SK-N-SH (cell line): Measurements from ENCODE around the gene RAB26. TPM values are rescaled to one million over a fixed set of nuclear protein-coding genes. Genes with fewer than 3 reads are reported as not detected.

Source experiments
- CTCF ChIA-PET: fragments of 300-600, 350-600 bp; formaldehyde crosslinking; extraction: SDS; loops from one replicate; lab custom pipeline; 2021; lab: Yijun Ruan, JAX
- POLR2A ChIA-PET: fragments of 350-600 bp; sonication (Branson Sonifier 250); formaldehyde crosslinking; extraction: SDS; loops from one replicate; lab custom pipeline; 2020; ENCODE audit warnings: antibody characterized with exemption, inconsistent platforms; lab: Yijun Ruan, JAX
- DNase-seq: peaks from one replicate; pipeline ENCODE4 v3.0.0; 2012
- H2AFZ ChIP-seq: fragments of 200-600 bp; sonication (generic); 2 replicates; pipeline ENCODE4 v1.8.1; 2016; ENCODE audit warnings: antibody characterized with exemption, mild to moderate bottlenecking, low read depth
- H3F3A ChIP-seq: fragments of 200-600 bp; sonication (generic); replicated peaks from 2 replicates; pipeline ENCODE3; 2016; ENCODE audit warnings: antibody characterized with exemption, mild to moderate bottlenecking; ENCODE audit not compliant: insufficient read depth
- H3K27ac ChIP-seq, 2 experiments: fragments of 200-500 bp in 1 of 2; fragments of 200-600 bp in 1 of 2; sonication (Bioruptor generic) in 1 of 2; sonication (generic), shearing (Covaris generic) in 1 of 2; 2 replicates each; pipeline versions ENCODE4 v1.5.1 to v1.6.1; 2014 to 2016; ENCODE audit warnings: low read depth in 2 of 2, inconsistent platforms in 1 of 2, low read length in 1 of 2, mild to moderate bottlenecking in 1 of 2, mixed read lengths in 1 of 2
- H3K27me3 ChIP-seq: fragments of 200-600 bp; sonication (generic), shearing (Covaris generic); 2 replicates; pipeline ENCODE4 v1.6.1; 2016; ENCODE audit warnings: mixed run types; ENCODE audit not compliant: insufficient read depth
- H3K36me3 ChIP-seq, 2 experiments: fragments of 200-500 bp in 1 of 2; fragments of 200-600 bp in 1 of 2; sonication (Bioruptor generic) in 1 of 2; sonication (generic) in 1 of 2; replicated peaks in 1 of 2; 2 replicates each; pipeline versions ENCODE3 to v1.5.1; 2014 to 2016; ENCODE audit warnings: low read length in 1 of 2, mild to moderate bottlenecking in 1 of 2; ENCODE audit not compliant: insufficient read depth in 2 of 2, control insufficient read depth in 1 of 2
- H3K4me1 ChIP-seq, 2 experiments: fragments of 200-500 bp in 1 of 2; fragments of 200-600 bp in 1 of 2; sonication (Bioruptor generic) in 1 of 2; sonication (generic), shearing (Covaris generic) in 1 of 2; 2 replicates each; pipeline versions ENCODE4 v1.5.1 to v1.6.1; 2014 to 2016; ENCODE audit warnings: low read depth in 1 of 2, low read length in 1 of 2, mixed run types in 1 of 2; ENCODE audit not compliant: insufficient read depth in 2 of 2, control insufficient read depth in 1 of 2
- H3K4me2 ChIP-seq: fragments of 200-600 bp; sonication (generic), shearing (Covaris generic); 2 replicates; pipeline ENCODE4 v1.6.1; 2017; ENCODE audit warnings: mixed run types
- H3K4me3 ChIP-seq, 2 experiments: fragments of 200-500 bp in 1 of 2; fragments of 200-600 bp in 1 of 2; sonication (Bioruptor generic) in 1 of 2; sonication (generic), shearing (Covaris generic) in 1 of 2; 2 replicates each; pipeline versions ENCODE4 v1.5.1 to v1.8.1; 2014 to 2016; ENCODE audit warnings: low read depth in 2 of 2, inconsistent platforms in 1 of 2, low read length in 1 of 2, mild to moderate bottlenecking in 1 of 2, mixed read lengths in 1 of 2, moderate library complexity in 1 of 2
- H3K79me2 ChIP-seq: fragments of 200-600 bp; sonication (generic); 2 replicates; pipeline ENCODE4 v1.8.1; 2017; ENCODE audit warnings: mild to moderate bottlenecking; ENCODE audit not compliant: insufficient read depth
- H3K9ac ChIP-seq: fragments of 200-600 bp; sonication (generic); 2 replicates; pipeline ENCODE4 v1.6.1; 2017; ENCODE audit warnings: mixed run types
- H3K9me2 ChIP-seq: fragments of 200-600 bp; sonication (generic); 2 replicates; pipeline ENCODE4 v1.6.1; 2017; ENCODE audit warnings: mixed run types
- H3K9me3 ChIP-seq: fragments of 200-600 bp; sonication (generic); 2 replicates; pipeline ENCODE4 v1.6.1; 2017; ENCODE audit warnings: mixed run types, mild to moderate bottlenecking, moderate library complexity
- H4K20me1 ChIP-seq: fragments of 200-600 bp; sonication (generic); 2 replicates; pipeline ENCODE4 v1.6.1; 2017; ENCODE audit warnings: mild to moderate bottlenecking, mixed run types; ENCODE audit not compliant: insufficient read depth
- FOXJ3 ChIP-seq: sonication (generic); formaldehyde crosslinking; IDR thresholded peaks from 2 replicates; pipeline ENCODE4 v1.5.1; 2020; ENCODE audit warnings: mild to moderate bottlenecking, missing genetic modification reagents
- FOXM1 ChIP-seq: IDR thresholded peaks from 2 replicates; pipeline ENCODE4 v1.4.0; 2012; ENCODE audit warnings: low read depth, mild to moderate bottlenecking
- MAX ChIP-seq: IDR thresholded peaks from 2 replicates; pipeline ENCODE4 v1.4.0; 2012; ENCODE audit warnings: low read depth
- NRF1 ChIP-seq: IDR thresholded peaks from 2 replicates; pipeline ENCODE4 v1.6.1; 2012; ENCODE audit warnings: low read depth, mild to moderate bottlenecking, low read length
- POLR2AphosphoS5 ChIP-seq: IDR thresholded peaks from 2 replicates; pipeline ENCODE4 v1.6.1; 2012; ENCODE audit warnings: low read depth, low read length
- RCOR1 ChIP-seq: fragments of 150-350 bp; IDR thresholded peaks from 2 replicates; pipeline ENCODE4 v1.6.1; 2017; ENCODE audit warnings: antibody characterized with exemption, low read length
- RFX5 ChIP-seq: IDR thresholded peaks from 2 replicates; pipeline ENCODE4 v1.6.1; 2012; ENCODE audit warnings: mild to moderate bottlenecking, improper control_type of control experiment, low read length
- TEAD4 ChIP-seq: IDR thresholded peaks from 2 replicates; pipeline ENCODE4 v1.4.0; 2012; ENCODE audit warnings: mild to moderate bottlenecking, borderline replicate concordance; ENCODE audit not compliant: insufficient read depth
- YY1 ChIP-seq: IDR thresholded peaks from 2 replicates; pipeline ENCODE4 v1.4.0; 2012; ENCODE audit warnings: low read depth, mild to moderate bottlenecking
- WGBS: methylation state at CpG from one replicate; pipeline ENCODE4 v1.1.6; 2017; ENCODE audit warnings: low lambda C conversion rate; 5-methylcytosine and 5-hydroxymethylcytosine counted together
- polyA plus RNA-seq, 3 experiments: library from polyadenylated mRNA; depleted of rRNA; stranded (reverse); fragments of >200 nt; gene quantifications; 2 replicates each; pipeline ENCODE4 v1.2.3, GENCODE V29; 2012

RAB26 gene
- polyA plus RNA-seq, 1 of the 3 experiments (the other 2 are of a cell fraction): 14.3 TPM

DNA sequence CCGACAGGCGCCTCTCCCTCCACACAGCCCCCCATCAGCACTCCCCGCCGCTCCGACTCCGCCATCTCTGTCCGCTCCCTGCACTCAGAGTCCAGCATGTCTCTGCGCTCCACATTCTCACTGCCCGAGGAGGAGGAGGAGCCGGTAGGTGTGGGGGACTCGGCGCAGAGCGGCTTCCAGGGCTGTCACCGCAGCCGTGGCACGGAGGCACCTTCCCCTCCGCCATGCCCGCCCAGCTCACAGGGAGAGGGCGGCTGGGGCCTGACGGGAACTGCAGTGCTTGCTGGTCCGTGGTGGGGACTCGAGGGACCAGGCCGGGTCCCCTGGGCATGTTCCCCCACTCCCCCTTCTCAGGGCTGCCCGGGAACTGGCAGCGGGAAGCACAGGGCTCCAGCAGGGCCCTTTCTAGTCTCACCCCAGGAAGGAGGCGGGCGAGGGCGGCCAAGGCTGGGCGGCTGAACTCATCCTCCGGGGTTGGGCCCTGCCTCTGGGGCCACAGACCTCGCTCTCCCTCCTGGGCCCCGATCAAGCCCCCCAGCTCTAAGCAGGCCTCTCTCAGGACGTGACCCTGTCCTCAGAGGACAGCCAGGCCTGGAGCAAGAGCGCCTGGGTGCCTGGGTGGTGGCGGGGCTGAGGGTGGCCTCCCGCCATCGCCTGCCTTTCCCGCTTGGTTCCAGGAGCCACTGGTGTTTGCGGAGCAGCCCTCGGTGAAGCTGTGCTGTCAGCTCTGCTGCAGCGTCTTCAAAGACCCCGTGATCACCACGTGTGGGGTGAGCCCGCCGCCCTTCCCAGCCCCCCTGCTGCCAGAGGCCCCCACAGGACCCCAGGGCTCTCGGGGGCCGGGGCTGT, 22.4 kb downstream of the RAB26 start:
- ChIA-PET CTCF (no interaction called here), POLR2A (interaction anchor here (1.6 kb wide), 1 partner anchor 15 kb away, joined by 7 read pairs; the partner anchor contains the start of gene TRAF7)
- H3K9ac ChIP-seq: no peak overlapping the region
- H2AFZ ChIP-seq: no peak overlapping the region
- no peaks in the 10 kb centered on the region for H3F3A ChIP-seq
- H3K4me2 ChIP-seq: no peak overlapping the region
- H3K36me3 ChIP-seq: peaks cover 0 to 78% of the 10 kb centered on the region in 2 experiments
- H4K20me1 ChIP-seq: 0 out of 2 replicates have a peak, but pooled peaks cover 5% of the 10 kb centered on the region
- H3K4me1 ChIP-seq: no peaks in the 10 kb centered on the region
- H3K27ac ChIP-seq: no peak overlapping the region
- no peak overlapping the region for H3K4me3 ChIP-seq
- no peaks in the 10 kb centered on the region for H3K27me3 ChIP-seq
- no peaks in the 10 kb centered on the region for H3K9me2 ChIP-seq
- H3K9me3 ChIP-seq: no peaks in the 10 kb centered on the region
- no peak for TF ChIP-seq TEAD4
- no peak for TF ChIP-seq MAX
- TF ChIP-seq FOXJ3 (CRISPR knock-in tag): no peak
- TF ChIP-seq NRF1: no peak
- no peak for TF ChIP-seq POLR2AphosphoS5
- TF ChIP-seq RFX5: no peak
- DNase-seq: no peak
- peaks cover 9% of the 10 kb centered on the region; the same call in 1 of the 2 replicates for H3K79me2 ChIP-seq
- 99% methylated on average over 15 of the region's 47 CpGs for WGBS

DNA sequence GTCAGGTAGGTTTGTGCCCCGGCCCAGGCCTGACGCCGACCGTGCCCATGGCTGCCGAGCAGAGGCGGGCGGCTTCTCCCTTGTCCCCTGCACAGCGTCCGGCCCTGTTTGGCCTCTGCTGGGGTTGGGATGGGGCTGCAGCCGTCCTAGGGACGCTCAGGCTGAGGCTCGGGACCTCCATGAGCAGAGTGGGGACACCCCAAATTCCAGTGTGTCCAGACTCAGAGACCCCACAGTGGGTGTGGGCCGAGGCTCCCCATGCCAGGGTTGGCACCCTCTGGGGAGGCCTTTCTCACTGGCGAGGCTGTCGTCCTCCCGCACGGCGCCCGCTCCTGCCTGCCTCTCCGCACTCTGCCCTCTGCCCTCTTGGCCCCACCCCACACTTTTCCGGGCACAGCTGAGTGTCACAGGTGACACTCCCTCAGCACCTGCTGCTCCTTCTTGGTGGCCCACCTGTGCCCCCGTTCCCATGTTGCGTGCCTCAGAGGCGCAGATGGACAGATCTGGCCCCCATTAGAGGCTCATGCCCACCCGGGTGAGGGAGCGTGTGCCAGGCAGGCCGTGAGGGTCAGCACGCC, 23.3 kb downstream of the RAB26 start:
- Histone ChIP-seq H3K9ac (no peak overlapping the region), H2AFZ (no peak overlapping the region), H3K4me2 (no peak overlapping the region), H3K36me3 (peaks cover 0 to 78% of the 10 kb centered on the region in 2 experiments), H3K79me2 (peaks cover 3% of the 10 kb centered on the region; the same call in 1 of the 2 replicates), H3F3A (no peaks in the 10 kb centered on the region), H3K4me1 (no peaks in the 10 kb centered on the region), H3K4me3 (no peak overlapping the region), H3K9me2 (no peaks in the 10 kb centered on the region), H3K27ac (no peak overlapping the region), H4K20me1 (0 out of 2 replicates have a peak, but pooled peaks cover 5% of the 10 kb centered on the region), H3K9me3 (no peaks in the 10 kb centered on the region), H3K27me3 (no peaks in the 10 kb centered on the region)
- TF ChIP-seq POLR2AphosphoS5 (no peak), NRF1 (no peak), FOXM1 (no peak), YY1 (no peak), MAX (no peak), FOXJ3 (CRISPR knock-in tag) (no peak), RCOR1 (no peak)
- CTCF ChIA-PET: no interaction called here
- 92% methylated on average over 15 of the region's 28 CpGs for WGBS
- POLR2A ChIA-PET: no interaction called here
- no peak for DNase-seq
